Activated gamma-delta T cell treated with Interleukin-2 at 50 U/mL for 16 hours (primary cell): ENCODE results near the gene CNTNAP1.
A peak's percentile ranks its signal among the peaks of the same experiment; 100 is the strongest.

Experiments
- DNase-seq: peaks from one replicate; pipeline ENCODE4 v3.0.0-alpha.2; 2020

The CNTNAP1 gene

GRCh38 chr17:42743595-42744282, 61.4 kb downstream of the CNTNAP1 start:
- DNase-seq, result no peak

GRCh38 chr17:42744283-42744805, 62.0 kb downstream of the CNTNAP1 start:
- peak; percentile 44 for DNase-seq

- peak; percentile 90 for DNase-seq
These were observed 62.7 kb downstream of the CNTNAP1 start, which contains the start of gene EZH1 for GRCh38 chr17:42744806-42745617. TSS of gene EZH1 (minus strand) at chr17:42745040. CDS start at chr17:42728941, 16,099 bp downstream.

DNA sequence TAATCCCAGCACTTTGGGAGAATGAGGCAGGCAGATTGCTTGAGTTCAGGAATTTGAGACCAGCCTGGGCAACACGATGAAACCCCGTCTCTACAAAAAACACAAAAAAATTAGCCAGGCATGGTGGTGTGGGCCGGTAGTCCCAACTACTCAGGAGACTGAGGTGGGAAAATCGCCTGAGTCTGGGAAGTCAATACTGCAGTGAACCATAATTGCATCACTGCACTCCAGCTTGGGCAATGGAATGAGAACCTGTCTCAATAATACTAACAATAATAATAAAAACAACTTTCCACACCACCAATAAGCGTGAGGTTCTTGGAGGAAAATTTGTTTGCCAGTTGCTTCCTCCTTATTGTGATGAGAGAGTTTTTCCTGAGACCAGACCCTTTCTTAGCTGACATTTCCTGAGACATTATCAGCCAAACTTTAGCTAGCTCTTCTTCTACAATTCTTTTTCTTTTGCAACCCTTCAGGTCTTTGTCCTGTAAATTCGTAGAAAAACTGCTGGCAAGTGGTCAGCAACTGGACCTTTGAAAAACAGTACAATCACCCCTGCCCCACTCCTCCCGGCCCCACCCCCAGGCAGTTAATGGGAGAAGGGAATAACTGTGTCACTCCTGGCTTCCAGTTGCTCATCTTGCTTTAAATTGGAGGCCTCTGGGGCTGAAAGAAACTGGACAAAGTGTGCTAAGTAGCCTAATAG, 66.0 kb downstream of the CNTNAP1 start:
- no peak for DNase-seq

- no peak for DNase-seq
These were observed 66.8 kb downstream of the CNTNAP1 start for GRCh38 chr17:42748908-42749798.
